ENCODE data around the gene SLC16A10.
"Not testable (repeated sequence)": the region's sequence is repeated elsewhere in the genome, so short reads cannot be mapped to it uniquely, and the experiment has no call there.

The SLC16A10 gene

GRCh38 chr6:111087871-111088667 lies 766 bp downstream of the SLC16A10 start:
- peak; percentile 57 to 68 for DNase-seq

GRCh38 chr6:111088668-111089003 lies 1.3 kb downstream of the SLC16A10 start:
- DNase-seq: no peak

- no peak for DNase-seq
These were observed 3.5 kb downstream of the SLC16A10 start for GRCh38 chr6:111090766-111091165.

GRCh38 chr6:111091987-111092386 lies 4.7 kb downstream of the SLC16A10 start:
- no peak for DNase-seq

GRCh38 chr6:111095488-111095887 lies 8.2 kb downstream of the SLC16A10 start:
- DNase-seq: not testable (repeated sequence)

GRCh38 chr6:111096246-111096645 lies 8.9 kb downstream of the SLC16A10 start:
- peak; percentile 6 to 54 for DNase-seq

GRCh38 chr6:111098597-111098996 lies 11.3 kb downstream of the SLC16A10 start:
- DNase-seq: no peak

GRCh38 chr6:111101987-111102386 lies 14.7 kb downstream of the SLC16A10 start:
- no peak for DNase-seq

GRCh38 chr6:111105578-111105977 lies 18.3 kb downstream of the SLC16A10 start:
- peak; percentile 20 to 21 for DNase-seq

- no peak for DNase-seq
These were observed 20.3 kb downstream of the SLC16A10 start for GRCh38 chr6:111107589-111107988.

- DNase-seq: no peak
These were observed 22.7 kb downstream of the SLC16A10 start for GRCh38 chr6:111110036-111110435.

- DNase-seq: peak; percentile 5 to 43
These were observed 26.2 kb downstream of the SLC16A10 start for GRCh38 chr6:111113336-111114086.

GRCh38 chr6:111114087-111114443 lies 26.8 kb downstream of the SLC16A10 start:
- no peak for DNase-seq

GRCh38 chr6:111114482-111114881 lies 27.2 kb downstream of the SLC16A10 start:
- DNase-seq: no peak

- no peak for DNase-seq
These were observed 31.5 kb downstream of the SLC16A10 start for GRCh38 chr6:111118826-111119225.

- no peak for DNase-seq
These were observed 32.4 kb downstream of the SLC16A10 start for GRCh38 chr6:111119571-111120329.

GRCh38 chr6:111121789-111122350 lies 34.6 kb downstream of the SLC16A10 start:
- no peak for DNase-seq

- DNase-seq: no peak
These were observed 35.4 kb downstream of the SLC16A10 start for GRCh38 chr6:111122458-111123286.

- no peak for DNase-seq
These were observed 37.1 kb downstream of the SLC16A10 start for GRCh38 chr6:111124406-111124805.

- DNase-seq: no peak
These were observed 41.7 kb downstream of the SLC16A10 start for GRCh38 chr6:111129013-111129412.

GRCh38 chr6:111131018-111131417 lies 43.7 kb downstream of the SLC16A10 start:
- DNase-seq: not testable (repeated sequence)

- not testable (repeated sequence) for DNase-seq
These were observed 45.4 kb downstream of the SLC16A10 start for GRCh38 chr6:111132669-111133068.

Measured in stimulated activated CD4-positive, alpha-beta T cell treated with anti-CD3 and anti-CD28 coated beads, Interleukin-4, amount 100 ng/mL, for 4 hours (primary cell).